Astrocyte of the spinal cord (primary cell): ENCODE results near the gene SP3.

Experiments used
- DNase-seq: peaks from one replicate; pipeline ENCODE4 v3.0.0; 2011; ENCODE audit warnings: low read depth, low spot score
- H3K4me3 ChIP-seq: 2 replicates; pipeline ENCODE4 v1.5.1; 2011; ENCODE audit warnings: low read depth, mild to moderate bottlenecking, low read length, moderate library complexity
- CTCF ChIP-seq: IDR thresholded peaks from 2 replicates; pipeline ENCODE4 v1.5.1; 2012; ENCODE audit warnings: low read depth, mild to moderate bottlenecking, low read length, inconsistent platforms
- in situ Hi-C: cut with HindIII; loops from 2 replicates; pipeline ENCODE4 v1.10.0; 2017; ENCODE audit warnings: low sequenced_read_pairs

Gene SP3

DNA sequence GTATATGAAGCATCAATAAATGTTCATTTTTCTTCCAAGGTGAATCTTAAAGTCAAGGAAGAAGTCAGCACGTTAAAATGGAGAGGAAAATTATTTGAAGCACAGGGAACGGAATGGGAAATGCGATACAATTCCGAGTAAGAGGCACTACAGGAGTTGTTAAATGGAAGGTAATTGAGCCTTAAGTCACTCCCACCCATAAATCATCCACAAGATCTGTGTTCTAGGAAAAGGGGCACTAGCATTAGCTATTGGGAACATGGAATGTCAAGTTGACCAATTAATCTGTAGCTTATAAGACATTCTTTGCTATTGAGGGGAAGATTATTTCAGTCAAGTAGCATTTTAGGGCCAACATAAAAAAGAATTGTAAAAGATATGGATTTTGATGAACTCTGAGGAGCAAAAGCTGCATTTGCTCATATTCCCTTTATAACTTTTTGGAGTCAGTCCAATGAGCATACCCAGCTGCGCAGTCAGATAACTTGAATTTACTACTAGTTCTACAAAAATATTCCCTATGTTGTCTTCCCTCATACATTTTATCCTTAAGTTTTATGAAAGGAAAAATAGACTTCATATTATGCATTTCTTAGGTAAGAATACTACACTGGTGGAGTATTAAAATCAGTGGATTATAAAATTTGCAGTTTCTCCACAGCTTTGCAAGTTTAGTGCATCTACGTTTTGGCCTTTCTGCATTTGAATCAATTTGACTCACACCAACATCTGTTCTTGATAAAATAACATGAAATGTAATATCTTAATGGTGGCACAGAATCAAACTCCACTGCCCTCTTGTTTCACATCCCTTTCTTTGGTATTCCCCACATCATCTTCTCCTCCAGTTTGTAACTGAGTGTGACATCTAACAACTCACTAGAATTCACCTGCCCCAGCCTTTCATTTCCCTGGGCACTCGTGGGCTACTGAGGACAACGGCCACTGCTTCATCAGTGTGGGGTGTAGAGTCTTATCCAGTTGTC lies 95.6 kb downstream of the SP3 start:
- no peak for DNase-seq
- no peak overlapping the region for H3K4me3 ChIP-seq
- TF ChIP-seq CTCF = no peak
- in situ Hi-C loops = no loop called here

GRCh38 chr2:173868406-173868805 lies 96.8 kb downstream of the SP3 start:
- TF ChIP-seq CTCF = no peak
- in situ Hi-C loops = no loop called here
- no peak for DNase-seq
- H3K4me3 ChIP-seq = no peak overlapping the region

GRCh38 chr2:173866874-173867618 lies 98.1 kb downstream of the SP3 start:
- in situ Hi-C loops = no loop called here
- TF ChIP-seq CTCF = no peak
- no peak for DNase-seq
- H3K4me3 ChIP-seq = no peak overlapping the region

GRCh38 chr2:173865971-173866873 lies 99.0 kb downstream of the SP3 start:
- no peak for TF ChIP-seq CTCF
- in situ Hi-C loops = no loop called here
- no peak overlapping the region for H3K4me3 ChIP-seq
- DNase-seq = no peak

DNA sequence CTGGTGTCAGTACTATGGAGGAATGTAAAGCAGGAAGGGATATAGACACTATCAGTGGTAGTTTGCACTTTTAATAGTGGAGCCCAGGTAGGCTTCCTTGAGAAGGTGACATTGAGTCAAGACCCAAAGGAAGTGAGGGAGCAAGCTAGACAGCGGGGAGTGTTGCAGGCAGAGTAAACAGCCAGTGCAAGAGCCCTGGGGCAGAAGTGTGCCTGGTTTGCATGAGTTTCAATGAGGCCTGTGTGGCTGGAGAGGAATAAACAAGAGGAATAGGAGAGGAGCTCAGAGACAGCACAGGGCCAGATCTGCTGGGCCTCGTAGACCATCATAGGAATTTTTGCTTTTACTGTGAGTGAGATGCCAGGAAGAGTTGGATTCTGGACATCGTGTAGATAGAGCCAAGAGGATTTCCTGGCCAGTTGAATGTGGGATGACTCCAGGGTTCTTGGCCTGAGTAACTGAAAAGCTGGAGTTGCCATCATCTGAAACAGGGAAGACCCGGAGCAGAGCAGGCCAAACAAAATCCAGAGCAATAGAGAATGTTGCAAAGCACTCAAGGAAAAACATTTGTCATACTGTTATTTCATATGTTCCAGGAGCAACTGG lies 102.5 kb downstream of the SP3 start:
- H3K4me3 ChIP-seq = no peak overlapping the region
- no peak for DNase-seq
- TF ChIP-seq CTCF = no peak
- in situ Hi-C loops = no loop called here

- H3K4me3 ChIP-seq = no peak overlapping the region
- in situ Hi-C loops = no loop called here
- no peak for DNase-seq
- no peak for TF ChIP-seq CTCF
Observed at GRCh38 chr2:173860566-173860965, 104.6 kb downstream of the SP3 start.
